Measurements from ENCODE around the gene TSLP. TPM values are rescaled to one million over a fixed set of nuclear protein-coding genes. Genes with fewer than 3 reads are reported as not detected.

TSLP gene
- total and polyA plus RNA-seq, 2 donors (not counting 1 experiment from before 2014, with no cell fraction given): not detected

DNA sequence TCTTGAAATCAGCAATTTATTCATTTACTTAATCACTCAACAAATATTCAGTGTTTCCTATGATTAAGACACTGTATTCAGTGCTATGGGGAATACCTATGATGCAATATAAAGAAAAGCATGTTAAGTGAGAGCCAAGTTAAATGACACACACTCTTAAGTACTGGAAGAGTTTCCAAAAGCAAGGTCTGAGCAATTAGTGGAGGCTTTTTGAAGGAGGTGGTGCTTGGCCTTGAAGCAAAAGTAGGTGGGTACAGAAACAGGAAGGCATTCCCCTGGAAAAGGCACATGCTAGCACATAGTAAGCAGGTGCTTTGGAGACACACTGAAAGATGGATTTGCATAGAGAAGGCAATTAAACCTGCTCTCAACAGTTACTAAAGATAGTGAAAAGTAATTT is 4.0 kb downstream of the TSLP start:
- Mint-ChIP-seq H3K4me3 (no peak overlapping the region), H3K27ac (no peak overlapping the region)
- no peaks in the 10 kb centered on the region for H3K36me3 ChIP-seq (replicated peaks in 1 of 2; ENCODE audit: control extremely low read depth in 1 of 2, control insufficient read depth in 1 of 2, extremely low read depth in 1 of 2, insufficient read depth in 2 of 2, low read length in 1 of 2)

DNA sequence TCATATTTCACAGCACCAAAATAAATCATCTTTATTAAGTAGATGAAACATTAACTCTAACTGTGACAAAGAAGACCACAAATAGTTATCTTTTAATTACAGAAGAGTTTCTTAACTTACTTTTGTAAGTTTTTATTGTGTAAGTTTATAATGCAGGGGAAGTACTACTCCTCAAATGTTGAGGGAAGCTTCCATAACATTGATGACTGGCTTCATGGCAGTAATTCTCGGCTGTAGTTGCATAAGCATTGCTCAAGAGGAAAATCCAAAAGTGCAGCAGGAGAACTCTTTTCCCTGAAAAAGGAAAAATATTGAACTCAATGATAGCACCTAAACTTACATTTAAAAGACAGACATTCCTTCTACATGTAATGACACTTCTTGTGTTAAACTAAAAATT is 4.6 kb downstream of the TSLP start:
- Histone ChIP-seq H3K9me3 (ENCODE audit: control extremely low read depth in 1 of 3, control insufficient read depth in 2 of 3, insufficient read depth in 1 of 3, low read length in 2 of 3) (peaks cover 0 to 5% (median 0%) of the 10 kb centered on the region in 3 donors), H3K9ac (ENCODE audit: low read length) (no peak overlapping the region), H3K27ac (ENCODE audit: low read length in 2 of 2) (no peak overlapping the region), H2AFZ (ENCODE audit: insufficient read depth, low read depth, low read length, poor library complexity, severe bottlenecking) (no peak overlapping the region), H3K4me1 (ENCODE audit: control insufficient read depth in 2 of 2, insufficient read depth in 2 of 2, low read length in 2 of 2) (peaks cover 15 to 20% of the 10 kb centered on the region in 2 donors), H3K4me3 (ENCODE audit: control extremely low read depth in 1 of 5, extremely low read depth in 1 of 5, insufficient read depth in 1 of 5, low read depth in 2 of 5, low read length in 4 of 5) (no peak overlapping the region), H3K36me3 (replicated peaks in 1 of 2; ENCODE audit: control extremely low read depth in 1 of 2, control insufficient read depth in 1 of 2, extremely low read depth in 1 of 2, insufficient read depth in 2 of 2, low read length in 1 of 2) (no peaks in the 10 kb centered on the region), H3K4me2 (replicated peaks; ENCODE audit: low read depth, low read length, poor library complexity, severe bottlenecking) (no peak overlapping the region), H3K27me3 (replicated peaks in 1 of 4; ENCODE audit: control extremely low read depth in 1 of 4, control insufficient read depth in 3 of 4, insufficient read depth in 4 of 4, low read length in 3 of 4) (peaks cover 0 to 35% (median 29%) of the 10 kb centered on the region in 4 experiments), H4K20me1 (ENCODE audit: control insufficient read depth, insufficient read depth, low read length, poor library complexity, severe bottlenecking) (no peaks in the 10 kb centered on the region), H3K79me2 (ENCODE audit: control insufficient read depth, insufficient read depth, low read length) (no peaks in the 10 kb centered on the region)
- DNase-seq (no peak), ATAC-seq (ENCODE audit: low read depth) (no peak)
- H3K4me3 Mint-ChIP-seq: no peak overlapping the region
- POLR2A ChIA-PET: no interaction called here
- peaks cover 14% of the 10 kb centered on the region for H3K4me1 Mint-ChIP-seq
- intact Hi-C loops (cut with micrococcal nuclease): no loop called here
- no CpG with 5 or more reads among the region's 1 CpG for WGBS (ENCODE audit: insufficient coverage)
- CTCF ChIA-PET: no interaction called here
- no peak overlapping the region for H3K27ac Mint-ChIP-seq
- no peaks in the 10 kb centered on the region for H3K9me3 Mint-ChIP-seq (ENCODE audit: insufficient read depth)
- TF ChIP-seq, protein P1, sequence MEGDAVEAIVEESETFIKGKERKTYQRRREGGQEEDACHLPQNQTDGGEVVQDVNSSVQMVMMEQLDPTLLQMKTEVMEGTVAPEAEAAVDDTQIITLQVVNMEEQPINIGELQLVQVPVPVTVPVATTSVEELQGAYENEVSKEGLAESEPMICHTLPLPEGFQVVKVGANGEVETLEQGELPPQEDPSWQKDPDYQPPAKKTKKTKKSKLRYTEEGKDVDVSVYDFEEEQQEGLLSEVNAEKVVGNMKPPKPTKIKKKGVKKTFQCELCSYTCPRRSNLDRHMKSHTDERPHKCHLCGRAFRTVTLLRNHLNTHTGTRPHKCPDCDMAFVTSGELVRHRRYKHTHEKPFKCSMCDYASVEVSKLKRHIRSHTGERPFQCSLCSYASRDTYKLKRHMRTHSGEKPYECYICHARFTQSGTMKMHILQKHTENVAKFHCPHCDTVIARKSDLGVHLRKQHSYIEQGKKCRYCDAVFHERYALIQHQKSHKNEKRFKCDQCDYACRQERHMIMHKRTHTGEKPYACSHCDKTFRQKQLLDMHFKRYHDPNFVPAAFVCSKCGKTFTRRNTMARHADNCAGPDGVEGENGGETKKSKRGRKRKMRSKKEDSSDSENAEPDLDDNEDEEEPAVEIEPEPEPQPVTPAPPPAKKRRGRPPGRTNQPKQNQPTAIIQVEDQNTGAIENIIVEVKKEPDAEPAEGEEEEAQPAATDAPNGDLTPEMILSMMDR (IDR thresholded peaks at IDR 0.05): no peak
- TF ChIP-seq EZH2 (IDR thresholded peaks at IDR 0.05; ENCODE audit: borderline replicate concordance, insufficient read depth, low read depth, low read length, poor library complexity, severe bottlenecking): no peak
- peaks cover 66% of the 10 kb centered on the region for H3K27me3 Mint-ChIP-seq

More for the DNA sequence above, 4.0 kb downstream of the TSLP start:
- Histone ChIP-seq H3K9ac (ENCODE audit: low read length) (no peak overlapping the region), H3K79me2 (ENCODE audit: control insufficient read depth, insufficient read depth, low read length) (no peaks in the 10 kb centered on the region), H3K4me1 (ENCODE audit: control insufficient read depth in 2 of 2, insufficient read depth in 2 of 2, low read length in 2 of 2) (peaks cover 21 to 23% of the 10 kb centered on the region in 2 donors), H3K4me2 (replicated peaks; ENCODE audit: low read depth, low read length, poor library complexity, severe bottlenecking) (no peak overlapping the region), H3K27ac (ENCODE audit: low read length in 2 of 2) (no peak overlapping the region), H2AFZ (ENCODE audit: insufficient read depth, low read depth, low read length, poor library complexity, severe bottlenecking) (no peak overlapping the region), H3K4me3 (ENCODE audit: control extremely low read depth in 1 of 5, extremely low read depth in 1 of 5, insufficient read depth in 1 of 5, low read depth in 2 of 5, low read length in 4 of 5) (no peak overlapping the region), H3K27me3 (replicated peaks in 1 of 4; ENCODE audit: control extremely low read depth in 1 of 4, control insufficient read depth in 3 of 4, insufficient read depth in 4 of 4, low read length in 3 of 4) (peaks cover 0 to 41% (median 34%) of the 10 kb centered on the region in 4 experiments), H3K9me3 (ENCODE audit: control extremely low read depth in 1 of 3, control insufficient read depth in 2 of 3, insufficient read depth in 1 of 3, low read length in 2 of 3) (peaks cover 0 to 5% (median 0%) of the 10 kb centered on the region in 3 donors), H4K20me1 (ENCODE audit: control insufficient read depth, insufficient read depth, low read length, poor library complexity, severe bottlenecking) (no peaks in the 10 kb centered on the region)
- no peaks in the 10 kb centered on the region for H3K9me3 Mint-ChIP-seq (ENCODE audit: insufficient read depth)
- peaks cover 19% of the 10 kb centered on the region for H3K4me1 Mint-ChIP-seq
- DNase-seq: no peak
- H3K27me3 Mint-ChIP-seq: peaks cover 69% of the 10 kb centered on the region
- intact Hi-C loops (cut with micrococcal nuclease): no loop called here
- no peak for TF ChIP-seq EZH2 (IDR thresholded peaks at IDR 0.05; ENCODE audit: borderline replicate concordance, insufficient read depth, low read depth, low read length, poor library complexity, severe bottlenecking)
- TF ChIP-seq, protein P1 (IDR thresholded peaks at IDR 0.05): no peak
- POLR2A ChIA-PET: no interaction called here
- ATAC-seq (ENCODE audit: low read depth): no peak
- CTCF ChIA-PET: no interaction called here

Measured in B cell (primary cell).